ENCODE data around the gene AMN. TPM values are rescaled to one million over a fixed set of nuclear protein-coding genes. Genes with fewer than 3 reads are reported as not detected.

The AMN gene
- total and polyA plus RNA-seq, 4 donors, result 2.1 to 51.2 (median 8.6) TPM

- DNase-seq (ENCODE audit: low spot score), result no peak
- Histone ChIP-seq H3K9me3 (ENCODE audit: control insufficient read depth in 4 of 4, low read length in 3 of 4) (no peaks in the 10 kb centered on the region), H3K27me3 (ENCODE audit: control insufficient read depth in 4 of 4, insufficient read depth in 4 of 4, low read length in 3 of 4) (no peaks in the 10 kb centered on the region), H3K9ac (ENCODE audit: low read depth in 1 of 2, low read length in 2 of 2) (no peak overlapping the region), H3K27ac (ENCODE audit: low read depth in 1 of 2, low read length in 2 of 2) (no peak overlapping the region), H3K36me3 (ENCODE audit: control insufficient read depth in 4 of 4, insufficient read depth in 3 of 4, low read depth in 1 of 4, low read length in 3 of 4) (peaks cover 0 to 17% (median 1%) of the 10 kb centered on the region in 4 donors), H3K4me1 (ENCODE audit: control insufficient read depth in 4 of 4, insufficient read depth in 4 of 4, low read length in 3 of 4) (peaks cover 0 to 3% (median 3%) of the 10 kb centered on the region in 4 donors), H3K4me3 (ENCODE audit: low read depth in 1 of 3, low read length in 3 of 3) (no peak overlapping the region)
- TF ChIP-seq RAD21 (IDR thresholded peaks at IDR 0.05) (no peak), CTCF (IDR thresholded peaks at IDR 0.05; ENCODE audit: low read depth, low read length, missing input control) (no peak), MAX (IDR thresholded peaks at IDR 0.05) (no peak), EGR1 (IDR thresholded peaks at IDR 0.05; ENCODE audit: low read depth in 2 of 2) (no peak), GABPA (IDR thresholded peaks at IDR 0.05 in 1 of 2, conservative IDR thresholded peaks at IDR 0.05 in 1 of 2) (no peak)
- 97% methylated on average over 10 of the region's 10 CpGs for WGBS
Observed at GRCh38 chr14:102909462-102909861, 13.0 kb upstream of the AMN start.

- no peak overlapping the region for H3K4me3 ChIP-seq (ENCODE audit: low read depth in 1 of 3, low read length in 3 of 3)
- peaks cover 0 to 16% (median 1%) of the 10 kb centered on the region in 4 donors for H3K36me3 ChIP-seq (ENCODE audit: control insufficient read depth in 4 of 4, insufficient read depth in 3 of 4, low read depth in 1 of 4, low read length in 3 of 4)
- no peaks in the 10 kb centered on the region for H3K9me3 ChIP-seq (ENCODE audit: control insufficient read depth in 4 of 4, low read length in 3 of 4)
- 92% methylated on average over 10 of the region's 10 CpGs for WGBS
- no peak for TF ChIP-seq HNF4A (conservative IDR thresholded peaks at IDR 0.05)
- TF ChIP-seq SP1 (IDR thresholded peaks at IDR 0.05), result no peak
- no peak for TF ChIP-seq CTCF (IDR thresholded peaks at IDR 0.05; ENCODE audit: low read depth, low read length, missing input control)
- no peak for TF ChIP-seq FOXA1 (IDR thresholded peaks at IDR 0.05)
- TF ChIP-seq RXRA (IDR thresholded peaks at IDR 0.05), result no peak
- no peak for TF ChIP-seq TAF1 (conservative IDR thresholded peaks at IDR 0.05)
- no peak for DNase-seq (ENCODE audit: low spot score)
- no peak overlapping the region for H3K9ac ChIP-seq (ENCODE audit: low read depth in 1 of 2, low read length in 2 of 2)
- no peaks in the 10 kb centered on the region for H3K27me3 ChIP-seq (ENCODE audit: control insufficient read depth in 4 of 4, insufficient read depth in 4 of 4, low read length in 3 of 4)
- H3K27ac ChIP-seq (ENCODE audit: low read depth in 1 of 2, low read length in 2 of 2), result no peak overlapping the region
- peaks cover 0 to 8% (median 7%) of the 10 kb centered on the region in 4 donors for H3K4me1 ChIP-seq (ENCODE audit: control insufficient read depth in 4 of 4, insufficient read depth in 4 of 4, low read length in 3 of 4)
Observed at GRCh38 chr14:102909911-102910310, 12.6 kb upstream of the AMN start.

GRCh38 chr14:102910442-102910841 is 12.0 kb upstream of the AMN start:
- no peak overlapping the region for H3K27ac ChIP-seq (ENCODE audit: low read depth in 1 of 2, low read length in 2 of 2)
- H3K36me3 ChIP-seq (ENCODE audit: control insufficient read depth in 4 of 4, insufficient read depth in 3 of 4, low read depth in 1 of 4, low read length in 3 of 4), result peaks cover 0 to 11% (median 1%) of the 10 kb centered on the region in 4 donors
- 95% methylated on average over 21 of the region's 21 CpGs for WGBS
- no peaks in the 10 kb centered on the region for H3K27me3 ChIP-seq (ENCODE audit: control insufficient read depth in 4 of 4, insufficient read depth in 4 of 4, low read length in 3 of 4)
- no peaks in the 10 kb centered on the region for H3K9me3 ChIP-seq (ENCODE audit: control insufficient read depth in 4 of 4, low read length in 3 of 4)
- DNase-seq (ENCODE audit: low spot score), result no peak
- H3K9ac ChIP-seq (ENCODE audit: low read depth in 1 of 2, low read length in 2 of 2), result no peak overlapping the region
- no peak overlapping the region for H3K4me3 ChIP-seq (ENCODE audit: low read depth in 1 of 3, low read length in 3 of 3)
- peaks cover 0 to 9% (median 7%) of the 10 kb centered on the region in 4 donors for H3K4me1 ChIP-seq (ENCODE audit: control insufficient read depth in 4 of 4, insufficient read depth in 4 of 4, low read length in 3 of 4)
- TF ChIP-seq FOXA2 (IDR thresholded peaks at IDR 0.05) (no peak), RXRA (IDR thresholded peaks at IDR 0.05) (no peak), GABPA (IDR thresholded peaks at IDR 0.05 in 1 of 2, conservative IDR thresholded peaks at IDR 0.05 in 1 of 2) (no peak), FOXA1 (IDR thresholded peaks at IDR 0.05) (no peak), TAF1 (conservative IDR thresholded peaks at IDR 0.05) (no peak), MAX (IDR thresholded peaks at IDR 0.05) (no peak), HNF4G (IDR thresholded peaks at IDR 0.05) (no peak), ZBTB33 (IDR thresholded peaks at IDR 0.05) (no peak), SP1 (IDR thresholded peaks at IDR 0.05) (no peak), NR2F2 (IDR thresholded peaks at IDR 0.05) (no peak), REST (IDR thresholded peaks at IDR 0.05) (no peak), RAD21 (IDR thresholded peaks at IDR 0.05) (no peak), EGR1 (IDR thresholded peaks at IDR 0.05; ENCODE audit: low read depth in 2 of 2) (no peak), JUND (IDR thresholded peaks at IDR 0.05) (no peak)

All from liver (tissue), 9 donors.